Astrocyte (in vitro differentiated cells and primary cell): ENCODE data around the gene PBXIP1.

Source experiments
- EZH2 ChIP-seq: IDR thresholded peaks from 2 replicates; pipeline ENCODE4 v1.6.1; 2012; ENCODE audit warnings: mild to moderate bottlenecking, low read length, inconsistent platforms; ENCODE audit not compliant: insufficient read depth
- TF ChIP-seq, protein P1 (sequence below): IDR thresholded peaks from 2 replicates; pipeline ENCODE4 v1.5.1; 2011; ENCODE audit warnings: low read depth, mild to moderate bottlenecking, inconsistent platforms, low read length, moderate library complexity; ENCODE audit not compliant: insufficient read depth

DNA sequence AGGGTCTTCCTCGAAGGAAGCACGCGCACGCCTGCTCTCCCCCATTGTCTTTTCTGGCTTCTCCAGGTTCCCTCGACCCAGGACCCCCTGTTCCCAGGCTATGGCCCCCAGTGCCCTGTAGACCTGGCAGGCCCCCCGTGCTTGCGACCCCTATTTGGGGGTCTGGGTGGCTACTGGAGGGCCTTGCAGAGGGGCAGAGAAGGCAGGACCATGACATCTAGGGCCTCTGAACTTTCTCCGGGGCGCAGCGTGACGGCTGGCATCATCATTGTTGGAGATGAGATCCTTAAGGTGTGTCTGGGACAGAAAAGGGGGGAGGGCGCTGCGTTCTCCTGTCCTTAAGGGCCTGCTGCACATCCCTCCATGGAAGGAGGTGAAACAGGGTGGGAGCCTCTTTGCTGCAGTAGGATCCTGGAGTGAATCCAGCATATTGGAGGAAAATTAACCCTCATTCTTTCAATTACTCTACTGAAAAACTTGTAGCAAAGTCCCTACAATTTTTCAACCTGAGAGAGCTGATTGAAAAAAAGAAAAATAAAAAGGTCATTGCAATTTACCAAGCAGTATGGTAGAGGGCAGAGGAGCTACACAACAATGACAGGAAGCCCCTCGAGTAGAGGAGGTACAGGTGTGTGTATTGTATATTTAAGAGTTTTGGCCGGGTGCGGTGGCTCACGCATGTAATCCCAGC, 28.0 kb upstream of the PBXIP1 start:
- TF ChIP-seq, protein P1, sequence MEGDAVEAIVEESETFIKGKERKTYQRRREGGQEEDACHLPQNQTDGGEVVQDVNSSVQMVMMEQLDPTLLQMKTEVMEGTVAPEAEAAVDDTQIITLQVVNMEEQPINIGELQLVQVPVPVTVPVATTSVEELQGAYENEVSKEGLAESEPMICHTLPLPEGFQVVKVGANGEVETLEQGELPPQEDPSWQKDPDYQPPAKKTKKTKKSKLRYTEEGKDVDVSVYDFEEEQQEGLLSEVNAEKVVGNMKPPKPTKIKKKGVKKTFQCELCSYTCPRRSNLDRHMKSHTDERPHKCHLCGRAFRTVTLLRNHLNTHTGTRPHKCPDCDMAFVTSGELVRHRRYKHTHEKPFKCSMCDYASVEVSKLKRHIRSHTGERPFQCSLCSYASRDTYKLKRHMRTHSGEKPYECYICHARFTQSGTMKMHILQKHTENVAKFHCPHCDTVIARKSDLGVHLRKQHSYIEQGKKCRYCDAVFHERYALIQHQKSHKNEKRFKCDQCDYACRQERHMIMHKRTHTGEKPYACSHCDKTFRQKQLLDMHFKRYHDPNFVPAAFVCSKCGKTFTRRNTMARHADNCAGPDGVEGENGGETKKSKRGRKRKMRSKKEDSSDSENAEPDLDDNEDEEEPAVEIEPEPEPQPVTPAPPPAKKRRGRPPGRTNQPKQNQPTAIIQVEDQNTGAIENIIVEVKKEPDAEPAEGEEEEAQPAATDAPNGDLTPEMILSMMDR, result no peak
- no peak for TF ChIP-seq EZH2
